GM21360 (cell line): Measurements from ENCODE around the gene SLC3A2.

ENCODE experiments used
- ATAC-seq: cut with Tn5 transposase; IDR thresholded peaks from one replicate; pipeline ENCODE4 v1.9.1; 2021; ENCODE audit warnings: mild to moderate bottlenecking, moderate library complexity; ENCODE audit not compliant: unreplicated experiment

SLC3A2 gene

DNA sequence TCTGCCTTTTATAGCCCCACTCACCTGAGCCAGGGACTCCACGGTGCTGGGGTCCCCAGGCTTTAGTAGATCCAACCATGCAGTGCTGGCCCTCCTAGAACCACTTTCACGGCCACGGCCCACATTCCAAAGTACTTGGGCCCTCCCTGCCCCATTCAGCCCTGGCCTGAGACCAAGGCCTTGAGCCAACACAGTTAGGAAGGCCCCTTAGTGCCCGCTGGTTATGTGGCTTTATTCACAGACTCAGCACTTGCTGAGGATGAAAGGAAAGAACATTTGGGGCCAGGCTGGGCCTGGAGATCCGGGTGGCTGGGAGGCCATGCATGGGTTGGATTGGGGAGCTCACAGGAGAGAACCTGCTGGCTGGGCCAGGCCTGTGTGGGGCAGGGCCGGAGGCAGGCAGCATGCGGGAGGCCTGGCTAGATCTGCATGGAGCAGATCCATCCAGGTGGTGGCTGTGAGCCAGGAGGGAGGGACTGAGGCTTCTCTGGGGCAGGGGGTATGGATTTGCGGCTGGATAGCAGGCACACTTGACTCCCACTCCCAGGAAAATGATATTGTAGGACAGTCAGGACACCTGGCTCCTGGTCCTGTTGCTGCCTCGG lies 27.9 kb downstream of the SLC3A2 start:
- no peak for ATAC-seq

GRCh38 chr11:62909107-62909894 lies 28.6 kb downstream of the SLC3A2 start:
- no peak for ATAC-seq

DNA sequence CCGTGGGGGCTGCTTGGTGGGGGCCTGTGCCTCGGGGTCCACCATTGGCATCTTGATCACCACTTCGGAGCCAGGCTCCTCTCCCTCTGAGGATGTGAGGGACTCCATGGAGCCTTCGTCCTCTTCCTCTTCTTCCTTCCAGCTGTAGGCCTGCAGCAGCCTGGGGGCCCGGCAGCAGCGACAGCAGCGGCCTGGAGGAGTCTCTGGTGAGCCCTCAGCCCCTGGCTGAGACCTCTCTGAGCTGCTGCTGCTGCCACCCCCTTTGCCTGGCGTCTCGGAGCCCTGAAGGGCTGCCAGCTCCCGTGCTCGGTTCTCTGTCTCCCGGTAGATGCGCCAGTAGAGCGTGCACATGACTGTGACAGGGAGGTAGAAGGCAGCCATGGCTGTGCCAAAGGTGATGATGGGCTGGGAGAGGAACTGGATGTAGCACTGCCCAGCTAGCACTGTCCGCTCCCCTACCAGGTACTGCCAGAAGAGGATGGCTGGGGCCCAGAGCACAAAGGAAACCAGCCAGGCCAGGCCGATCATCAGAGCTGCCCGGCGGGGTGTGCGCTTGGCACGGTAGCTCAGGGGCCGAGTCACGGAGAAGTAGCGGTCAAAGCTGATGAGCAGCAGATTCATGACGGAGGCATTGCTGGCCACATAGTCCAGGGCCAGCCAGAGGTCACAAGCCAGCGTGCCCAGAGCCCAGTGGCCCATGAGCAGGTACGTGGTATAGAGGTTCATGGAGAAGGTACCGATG lies 29.6 kb downstream of the SLC3A2 start:
- ATAC-seq = no peak

DNA sequence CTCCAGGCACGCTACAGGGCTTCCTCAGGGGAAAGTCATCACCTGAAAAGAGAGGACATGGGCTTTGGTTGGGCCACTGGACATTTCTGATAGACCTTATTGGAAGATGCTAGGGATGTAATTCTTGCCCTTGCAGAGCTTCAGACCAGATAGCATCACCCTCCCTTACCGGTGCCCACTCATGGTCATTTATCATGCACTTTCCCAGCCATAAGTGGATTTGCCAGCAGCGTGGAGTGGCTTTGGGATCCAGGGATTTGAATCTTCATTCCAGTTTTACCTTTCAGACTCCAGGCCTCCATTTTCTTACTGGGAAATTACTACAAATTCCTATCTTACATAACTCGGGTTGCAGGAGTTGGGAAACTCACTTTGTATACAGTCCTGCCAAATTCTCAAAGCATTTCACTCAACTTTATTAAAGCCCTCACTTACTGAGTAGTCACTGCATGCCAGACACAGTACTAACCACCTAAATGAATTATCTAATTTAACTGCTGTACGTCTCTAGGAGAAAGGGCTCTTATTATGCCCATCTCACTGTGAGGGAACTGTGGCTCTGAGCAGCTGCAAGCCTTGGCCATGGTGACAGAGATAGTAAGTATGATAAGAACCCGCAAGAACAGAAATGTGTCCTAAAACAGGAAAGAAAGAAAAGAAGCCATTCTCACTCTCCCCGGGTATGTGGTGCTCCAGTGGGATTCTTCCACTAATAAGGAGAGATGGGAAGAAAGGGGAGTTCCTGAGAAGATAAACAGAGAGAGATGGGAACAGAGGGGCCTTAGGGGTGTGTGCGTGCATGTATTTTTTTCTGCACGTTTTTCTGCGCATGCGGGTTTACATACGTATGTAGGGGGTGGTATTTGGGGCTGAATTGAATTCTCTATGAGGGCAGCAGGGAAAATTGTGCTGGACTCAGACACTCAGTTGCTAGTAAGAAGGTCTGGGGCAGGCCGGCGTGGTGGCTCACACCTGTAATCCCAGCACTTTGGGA lies 30.7 kb downstream of the SLC3A2 start:
- ATAC-seq = no peak

DNA sequence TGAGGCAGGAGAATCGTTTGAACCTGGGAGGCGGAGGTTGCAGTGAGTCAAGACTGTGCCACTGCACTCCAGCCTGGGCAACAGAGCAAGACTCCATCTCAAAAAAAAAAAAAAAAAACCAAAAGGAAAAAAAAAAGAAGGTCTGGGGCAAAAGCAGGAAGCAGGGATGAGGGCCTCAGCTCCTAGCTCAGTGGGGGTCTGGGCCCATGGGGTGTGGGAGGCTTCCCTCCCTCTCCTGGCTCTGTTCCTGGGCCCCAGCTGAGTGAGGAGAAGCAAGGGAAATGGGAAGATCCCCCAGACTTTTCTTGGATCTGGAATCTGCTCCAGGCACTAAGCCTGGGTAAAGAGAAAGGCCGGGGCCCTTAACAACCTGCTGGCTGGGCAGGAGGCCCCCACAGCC lies 31.6 kb downstream of the SLC3A2 start:
- no peak for ATAC-seq

GRCh38 chr11:62914416-62914815 lies 33.7 kb downstream of the SLC3A2 start:
- ATAC-seq = no peak

DNA sequence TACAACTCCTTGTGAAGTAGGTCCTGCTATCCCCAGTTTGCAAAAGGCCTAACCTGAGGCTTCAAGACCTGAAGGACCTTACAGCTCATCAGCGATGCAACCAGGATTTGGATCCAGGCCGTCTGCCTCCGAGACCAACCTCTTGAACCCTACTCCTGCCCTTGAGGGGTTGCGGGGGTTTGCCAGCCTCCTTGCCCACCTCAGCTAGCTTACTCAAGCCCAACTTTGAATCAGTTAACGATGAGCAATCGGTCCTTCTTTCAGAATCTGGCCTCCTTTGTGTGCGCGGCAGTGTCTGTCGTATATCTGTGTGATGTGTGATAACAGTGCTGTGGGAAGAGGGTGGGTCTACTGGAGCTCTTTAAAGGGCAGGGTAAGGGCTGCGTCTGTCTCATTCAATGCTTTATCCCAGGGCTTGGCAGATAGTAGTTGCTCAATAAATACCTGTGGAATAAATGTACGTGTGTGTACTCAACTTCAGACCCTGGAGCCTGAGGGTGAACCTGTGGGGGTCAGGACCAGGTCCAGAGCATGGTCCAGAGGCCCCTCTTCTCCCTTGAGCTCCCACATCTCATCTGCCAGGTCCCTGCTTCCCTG lies 37.3 kb downstream of the SLC3A2 start:
- ATAC-seq = no peak

DNA sequence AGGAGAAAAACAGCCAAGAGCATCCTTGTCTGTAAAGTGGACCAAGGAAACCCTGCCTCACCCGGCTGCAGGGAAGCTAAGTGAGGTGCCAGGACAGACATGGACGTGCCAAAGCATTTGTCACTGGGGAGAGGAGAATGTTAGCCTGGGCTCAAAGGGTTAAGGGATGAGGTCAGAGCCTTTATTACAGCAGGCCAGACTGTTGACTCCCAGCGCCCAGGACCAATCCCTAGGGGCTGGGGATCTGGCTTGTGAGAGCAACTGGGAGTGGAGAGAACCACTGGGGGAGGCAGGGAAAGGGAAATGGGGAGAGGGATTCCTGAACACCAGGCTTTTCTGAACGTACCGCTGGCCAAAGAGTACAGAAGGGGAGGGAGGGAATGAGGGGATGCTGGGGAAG lies 37.8 kb downstream of the SLC3A2 start:
- ATAC-seq = no peak

DNA sequence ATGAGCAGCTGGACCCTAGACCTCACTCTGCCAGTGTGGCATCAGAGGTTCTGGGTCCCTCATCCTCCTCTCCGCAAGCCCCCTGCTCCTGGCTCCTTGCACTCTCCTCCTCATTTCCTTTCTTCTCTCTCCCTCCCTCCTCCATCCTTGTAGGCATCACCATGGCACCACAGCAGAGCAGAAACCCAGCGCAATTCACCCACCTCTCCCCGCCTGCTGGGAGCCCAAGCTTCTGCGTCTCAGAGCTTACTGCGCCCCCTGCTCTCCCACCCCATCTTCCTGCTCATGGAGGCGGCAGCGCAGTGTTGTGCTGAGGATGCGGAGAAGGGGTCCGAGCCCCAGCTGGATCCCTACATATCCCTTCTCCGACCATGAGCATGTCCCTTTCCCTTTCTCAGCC lies 38.8 kb downstream of the SLC3A2 start:
- no peak for ATAC-seq

GRCh38 chr11:62919898-62920640 lies 39.4 kb downstream of the SLC3A2 start:
- no peak for ATAC-seq

DNA sequence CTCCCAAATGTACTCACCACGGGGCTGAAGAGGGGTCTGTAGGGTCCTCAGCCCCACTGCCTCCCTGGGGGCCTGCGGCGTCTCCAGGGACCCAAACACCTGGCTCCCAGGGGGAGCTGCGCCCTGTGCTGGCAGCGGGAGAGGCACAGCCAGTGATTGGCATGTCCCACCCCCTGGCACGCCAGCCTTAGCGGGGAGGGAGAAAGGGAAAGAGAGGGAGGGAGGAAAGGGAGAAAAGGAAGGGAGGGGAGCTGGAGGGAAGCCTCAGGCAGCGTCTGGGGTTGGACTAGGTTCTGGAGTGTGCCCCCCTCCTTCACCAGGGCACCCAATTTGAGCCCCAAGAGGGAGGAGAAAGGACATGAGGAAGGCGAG lies 40.5 kb downstream of the SLC3A2 start, which contains the start of gene CHRM1:
TSS of gene CHRM1 (minus strand) at position 163 of the 372 bp plus-strand sequence. CDS start 10,263 bp downstream, outside the sequence.
- no peak for ATAC-seq

GRCh38 chr11:62921573-62922188 lies 41.0 kb downstream of the SLC3A2 start:
- ATAC-seq = no peak

DNA sequence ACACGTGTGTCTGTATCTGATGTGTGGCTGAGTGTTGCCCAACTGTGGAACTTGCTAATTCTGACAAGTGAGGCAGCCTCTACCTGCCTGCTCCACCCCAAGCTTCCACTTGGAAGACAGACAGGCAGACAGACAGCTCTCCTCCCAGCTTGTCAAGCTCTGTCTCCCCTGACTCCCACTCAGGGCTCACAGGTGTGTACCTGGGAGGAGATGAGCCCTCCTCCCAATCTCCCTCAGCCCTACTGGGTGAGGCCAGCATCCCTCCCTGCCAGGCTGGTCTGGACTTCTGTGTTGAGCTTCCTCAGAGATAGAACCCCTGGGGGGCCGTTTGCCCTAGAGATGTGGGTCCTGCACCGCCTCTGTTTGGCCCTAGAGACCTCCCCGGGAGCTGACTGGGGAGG lies 41.5 kb downstream of the SLC3A2 start:
- no peak for ATAC-seq

GRCh38 chr11:62922653-62923431 lies 42.1 kb downstream of the SLC3A2 start:
- ATAC-seq = no peak

DNA sequence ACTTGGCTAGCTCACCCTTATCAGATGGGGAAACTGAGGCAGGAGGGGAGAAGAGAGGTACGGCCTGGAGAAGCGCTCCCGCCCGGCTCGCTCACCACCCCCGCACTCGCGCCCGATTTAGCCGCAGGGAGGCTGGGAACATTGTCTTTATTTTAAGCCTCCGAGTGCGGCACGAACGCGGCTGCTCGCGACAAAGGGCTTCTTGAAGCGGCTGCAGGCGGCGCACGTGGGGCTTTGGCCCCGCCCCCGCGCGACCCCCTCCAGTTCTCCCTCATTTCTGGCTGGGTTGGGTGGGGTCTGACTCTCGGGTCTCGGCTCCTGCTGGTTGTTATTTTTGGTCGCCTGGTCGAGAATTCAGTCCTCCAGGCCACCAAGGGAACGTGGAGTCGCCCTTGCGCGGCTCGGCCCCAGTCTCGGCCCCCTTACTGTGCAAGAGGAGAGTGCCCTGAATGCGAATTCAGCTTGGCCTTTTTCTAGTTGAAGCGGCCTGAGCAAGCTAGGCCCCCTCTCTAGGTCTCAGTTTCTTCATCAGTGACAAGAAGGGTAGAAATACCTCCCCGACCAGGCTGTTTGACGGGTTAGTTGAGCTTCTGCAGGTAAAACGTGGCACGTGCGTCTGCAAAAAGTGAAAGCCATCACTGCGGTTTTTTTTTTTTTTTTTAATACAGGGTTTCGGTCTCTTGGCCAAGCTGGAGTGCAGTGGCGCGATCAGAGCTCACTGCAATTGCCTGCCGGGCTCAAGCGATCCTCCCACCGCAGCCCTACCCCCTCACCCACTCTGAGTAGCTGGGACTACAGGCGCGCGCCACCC lies 43.1 kb downstream of the SLC3A2 start:
- no peak for ATAC-seq

DNA sequence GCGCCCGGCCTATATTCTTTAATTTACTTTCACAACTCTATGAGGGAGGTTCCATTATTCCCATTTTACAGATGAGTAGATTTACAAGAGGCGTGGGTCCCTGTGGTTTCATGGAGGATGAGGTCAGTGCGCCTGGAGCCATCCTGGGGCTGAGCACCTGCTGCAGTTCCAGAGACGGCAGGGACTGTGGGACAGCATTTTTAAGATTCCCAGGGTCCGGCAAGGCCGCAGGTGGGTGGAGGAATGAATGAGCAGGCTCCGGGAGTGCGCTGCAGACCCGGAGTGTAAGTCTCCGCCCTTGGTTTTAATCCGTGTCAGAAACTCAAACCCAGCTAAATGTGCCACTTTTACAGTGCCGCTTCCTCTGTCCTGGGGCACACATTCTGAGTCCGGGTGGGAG lies 44.6 kb downstream of the SLC3A2 start:
- no peak for ATAC-seq
